NCI-H1694 treated with DMSO at 0.1 percent for 48 hours (cell line): ENCODE data around the gene CSNK2A1.

Source experiments
- DNase-seq: peaks from one replicate; lab custom pipeline; 2025; lab: John Stamatoyannopoulos, UW

Gene CSNK2A1

GRCh38 chr20:564192-564591, 20.6 kb upstream of the CSNK2A1 start:
- no peak for DNase-seq

GRCh38 chr20:563187-563586, 19.6 kb upstream of the CSNK2A1 start:
- no peak for DNase-seq

- no peak for DNase-seq
These were observed 18.8 kb upstream of the CSNK2A1 start for GRCh38 chr20:562232-562897.

GRCh38 chr20:561437-562231, 18.0 kb upstream of the CSNK2A1 start:
- DNase-seq: peak; percentile 58

GRCh38 chr20:560680-561079, 17.1 kb upstream of the CSNK2A1 start:
- DNase-seq: no peak

GRCh38 chr20:558117-558516, 14.5 kb upstream of the CSNK2A1 start:
- no peak for DNase-seq

- DNase-seq: no peak
These were observed 13.4 kb upstream of the CSNK2A1 start for GRCh38 chr20:556984-557383.

GRCh38 chr20:555976-556385, 12.4 kb upstream of the CSNK2A1 start:
- DNase-seq: no peak

GRCh38 chr20:550611-551010, 7.0 kb upstream of the CSNK2A1 start:
- no peak for DNase-seq

GRCh38 chr20:549722-550496, 6.3 kb upstream of the CSNK2A1 start:
- DNase-seq: no peak

- DNase-seq: no peak
These were observed 5.3 kb upstream of the CSNK2A1 start for GRCh38 chr20:548906-549305.

- no peak for DNase-seq
These were observed 3.8 kb upstream of the CSNK2A1 start for GRCh38 chr20:547394-547793.

GRCh38 chr20:546353-546752, 2.8 kb upstream of the CSNK2A1 start:
- no peak for DNase-seq

GRCh38 chr20:544153-544725, 649 bp upstream of the CSNK2A1 start:
- DNase-seq: no peak

GRCh38 chr20:542777-543368, 717 bp downstream of the CSNK2A1 start:
- no peak for DNase-seq

GRCh38 chr20:540391-541201, 3.0 kb downstream of the CSNK2A1 start:
- DNase-seq: no peak

- no peak for DNase-seq
These were observed 3.7 kb downstream of the CSNK2A1 start for GRCh38 chr20:539848-540247.

- no peak for DNase-seq
These were observed 4.4 kb downstream of the CSNK2A1 start for GRCh38 chr20:539191-539590.

GRCh38 chr20:537983-538382, 5.6 kb downstream of the CSNK2A1 start:
- DNase-seq: no peak

- DNase-seq: no peak
These were observed 7.1 kb downstream of the CSNK2A1 start for GRCh38 chr20:536426-537010.

GRCh38 chr20:535958-536357, 7.6 kb downstream of the CSNK2A1 start:
- DNase-seq: no peak
